Psoas muscle (tissue), 8 donors: ENCODE results near the gene ZSWIM2. TPM values are rescaled to one million over a fixed set of nuclear protein-coding genes. Genes with fewer than 3 reads are reported as not detected.

Experiments
- ATAC-seq, 4 donors: fragments of 200-7000 bp; cut with Tn5 transposase; one replicate each; pipeline ENCODE4 v1.9.1; 2020; ENCODE audit warnings: moderate library complexity in 3 of 4, mild to moderate bottlenecking in 2 of 4
- DNase-seq, 2 donors: peaks; one replicate each; pipeline ENCODE4 v3.0.0-alpha.2; 2020
- H3K27ac ChIP-seq: fragments of 200-600 bp; one replicate; pipeline ENCODE4 v1.8.0; 2022
- H3K27me3 ChIP-seq, 3 donors: fragments of 200-600 bp in 1 of 3; one replicate each; pipeline versions ENCODE4 v1.6.1 to v1.8.0; 2013 to 2022; ENCODE audit warnings: low read length in 2 of 3, mild to moderate bottlenecking in 2 of 3, moderate library complexity in 1 of 3; ENCODE audit not compliant: insufficient read depth in 3 of 3
- H3K36me3 ChIP-seq, 2 donors: fragments of 200-600 bp in 1 of 2; one replicate each; pipeline versions ENCODE4 v1.6.1 to v1.8.0; 2013 to 2022; ENCODE audit warnings: low read depth in 1 of 2, mild to moderate bottlenecking in 1 of 2, moderate library complexity in 1 of 2; ENCODE audit not compliant: insufficient read depth in 1 of 2
- H3K4me1 ChIP-seq: fragments of 200-600 bp; one replicate; pipeline ENCODE4 v1.8.0; 2022
- H3K4me3 ChIP-seq: fragments of 200-600 bp; one replicate; pipeline ENCODE4 v1.8.0; 2022; ENCODE audit warnings: mild to moderate bottlenecking
- H3K9me3 ChIP-seq: fragments of 200-600 bp; one replicate; pipeline ENCODE4 v1.8.0; 2022
- CTCF ChIP-seq: fragments of 200-600 bp; IDR thresholded peaks from one replicate; pipeline ENCODE4 v1.8.0; 2022; ENCODE audit warnings: antibody characterized with exemption
- WGBS, 3 donors: extraction: QIAGEN DNeasy Blood & Tissue Kit; methylation state at CpG; one replicate each; pipeline versions ENCODE4 v1.1.6 to v1.1.7; 2013; 5-methylcytosine and 5-hydroxymethylcytosine counted together
- intact Hi-C, 2 donors: fragments of 100-400 bp; cut with DNase I; formaldehyde crosslinking; loops; one replicate each; pipeline versions ENCODE4 v1.11.0 to v1.14.2; 2022
- polyA plus RNA-seq, 3 donors: library from polyadenylated mRNA; stranded (reverse); fragments of 200-250 nt; gene quantifications; one replicate each; pipeline ENCODE4 v1.2.3, GENCODE V29; 2013
- total RNA-seq, 4 donors: library from RNA; stranded (reverse); fragmentation: NEBNext Ultra II Directional in 2 of 4; extraction: Animal tissue kit (Norgen Biotek cat#: 25700) in 2 of 4; gene quantifications; one replicate each; pipeline versions ENCODE4 v1.2.1 to v1.2.4, GENCODE V29; 2021 to 2023
- donor health status: healthy with polysubstance abuse.
- donor health status: DM: no; HTN: no; CAD: no; lungs with moderate emphysema.
- donor health status: Bipolar disorder and iron deficiency.
- donor health status: healthy.
- donor health status: DM: yes; HTN: yes; CAD: no.
- donor health status: DM: no; HTN: no; CAD: no.
- donor health status: DM: no; HTN: no; CAD: no.
- donor health status: DM: yes; HTN: yes; CAD: no.

Gene ZSWIM2
- total and polyA plus RNA-seq, 7 donors = not detected

GRCh38 chr2:186883666-186884065 is 34.7 kb upstream of the ZSWIM2 start:
- Histone ChIP-seq H3K4me3 (no peak overlapping the region), H3K27me3 (no peaks in the 10 kb centered on the region), H3K27ac (no peak overlapping the region), H3K36me3 (no peaks in the 10 kb centered on the region), H3K9me3 (peaks cover 6% of the 10 kb centered on the region), H3K4me1 (no peaks in the 10 kb centered on the region)
- no peak for TF ChIP-seq CTCF
- DNase-seq = no peak
- ATAC-seq = no peak
- intact Hi-C loops = no loop called here
- 78 to 91% (median 82%) methylated on average over 2 of the region's 2 CpGs for WGBS, 3 donors

- 49 to 63% (median 59%) methylated on average over 2 of the region's 2 CpGs for WGBS, 3 donors
Observed at GRCh38 chr2:186882511-186883071, 33.6 kb upstream of the ZSWIM2 start.

GRCh38 chr2:186881660-186882059 is 32.7 kb upstream of the ZSWIM2 start:
- intact Hi-C loops = no loop called here
- no peaks in the 10 kb centered on the region for H3K4me1 ChIP-seq
- no peak overlapping the region for H3K4me3 ChIP-seq
- no peaks in the 10 kb centered on the region for H3K36me3 ChIP-seq
- TF ChIP-seq CTCF = no peak
- no peaks in the 10 kb centered on the region for H3K27me3 ChIP-seq
- H3K9me3 ChIP-seq = peaks cover 6% of the 10 kb centered on the region
- no peak overlapping the region for H3K27ac ChIP-seq
- WGBS, 3 donors = 73 to 95% (median 74%) methylated on average over 1 of the region's 1 CpG
- ATAC-seq (no peak), DNase-seq (no peak)

More at GRCh38 chr2:186882511-186883071, 33.6 kb upstream of the ZSWIM2 start:
- Histone ChIP-seq H3K36me3 (no peaks in the 10 kb centered on the region), H3K4me3 (no peak overlapping the region), H3K27me3 (no peaks in the 10 kb centered on the region), H3K4me1 (no peaks in the 10 kb centered on the region), H3K27ac (no peak overlapping the region), H3K9me3 (peaks cover 6% of the 10 kb centered on the region)
- TF ChIP-seq CTCF = no peak
- no peak for ATAC-seq
- DNase-seq = no peak
- intact Hi-C loops = no loop called here

- no peak overlapping the region for H3K4me3 ChIP-seq
- H3K27ac ChIP-seq = no peak overlapping the region
- 83 to 98% (median 91%) methylated on average over 2 of the region's 2 CpGs for WGBS, 3 donors
- ATAC-seq (no peak), DNase-seq (no peak)
- peaks cover 6% of the 10 kb centered on the region for H3K9me3 ChIP-seq
- TF ChIP-seq CTCF = no peak
- intact Hi-C loops = no loop called here
- H3K36me3 ChIP-seq = no peaks in the 10 kb centered on the region
- no peaks in the 10 kb centered on the region for H3K27me3 ChIP-seq
- no peaks in the 10 kb centered on the region for H3K4me1 ChIP-seq
Observed at GRCh38 chr2:186879312-186879711, 30.3 kb upstream of the ZSWIM2 start.

- WGBS, 3 donors = 89 to 91% (median 91%) methylated on average over 4 of the region's 4 CpGs
- Histone ChIP-seq H3K4me3 (no peak overlapping the region), H3K27ac (no peak overlapping the region), H3K27me3 (no peaks in the 10 kb centered on the region), H3K4me1 (no peaks in the 10 kb centered on the region), H3K9me3 (no peaks in the 10 kb centered on the region), H3K36me3 (no peaks in the 10 kb centered on the region)
- ATAC-seq = no peak
- no peak for DNase-seq
- TF ChIP-seq CTCF = no peak
- intact Hi-C loops = no loop called here
Observed at GRCh38 chr2:186874713-186875112, 25.7 kb upstream of the ZSWIM2 start.
